Activated T-cell treated with anti-CD3 and anti-CD28 coated beads, Interleukin-2, amount 50 U/mL, for 24 hours (primary cell): ENCODE data around the gene EDAR.

Experiments used
- DNase-seq: peaks from one replicate; pipeline ENCODE4 v3.0.0-alpha.2; 2020
- H3K27ac Mint-ChIP-seq: 2 replicates; pipeline ENCODE4 v1.8.0; 2020; ENCODE audit warnings: mild to moderate bottlenecking, mixed read lengths
- H3K27me3 Mint-ChIP-seq: 2 replicates; pipeline ENCODE4 v1.8.0; 2020; ENCODE audit warnings: mixed read lengths
- H3K36me3 Mint-ChIP-seq: 2 replicates; pipeline ENCODE4 v1.8.0; 2020; ENCODE audit warnings: low read depth, mixed read lengths
- H3K4me1 Mint-ChIP-seq: 2 replicates; pipeline ENCODE4 v1.8.0; 2020; ENCODE audit warnings: low read depth, mixed read lengths
- H3K4me3 Mint-ChIP-seq: 2 replicates; pipeline ENCODE4 v1.8.0; 2020; ENCODE audit warnings: mild to moderate bottlenecking, moderate library complexity, mixed read lengths
- H3K9me3 Mint-ChIP-seq: 2 replicates; pipeline ENCODE4 v1.8.0; 2020; ENCODE audit warnings: mixed read lengths

The EDAR gene

GRCh38 chr2:108934151-108934550, 54.9 kb downstream of the EDAR start:
- Mint-ChIP-seq H3K27ac (no peak overlapping the region), H3K4me1 (peaks cover 28% of the 10 kb centered on the region), H3K36me3 (no peaks in the 10 kb centered on the region), H3K27me3 (no peaks in the 10 kb centered on the region), H3K4me3 (no peak overlapping the region), H3K9me3 (no peaks in the 10 kb centered on the region)
- no peak for DNase-seq

- H3K27me3 Mint-ChIP-seq: no peaks in the 10 kb centered on the region
- no peak for DNase-seq
- H3K4me1 Mint-ChIP-seq: peaks cover 25% of the 10 kb centered on the region
- no peak overlapping the region for H3K4me3 Mint-ChIP-seq
- no peaks in the 10 kb centered on the region for H3K36me3 Mint-ChIP-seq
- H3K27ac Mint-ChIP-seq: peak overlapping the region; percentile 53
- H3K9me3 Mint-ChIP-seq: no peaks in the 10 kb centered on the region
These were observed 55.3 kb downstream of the EDAR start for GRCh38 chr2:108933691-108934117.

GRCh38 chr2:108932736-108933332, 56.2 kb downstream of the EDAR start:
- no peak overlapping the region for H3K27ac Mint-ChIP-seq
- H3K4me3 Mint-ChIP-seq: no peak overlapping the region
- H3K4me1 Mint-ChIP-seq: peaks cover 23% of the 10 kb centered on the region
- H3K36me3 Mint-ChIP-seq: no peaks in the 10 kb centered on the region
- no peaks in the 10 kb centered on the region for H3K27me3 Mint-ChIP-seq
- no peaks in the 10 kb centered on the region for H3K9me3 Mint-ChIP-seq
- DNase-seq: no peak

- Mint-ChIP-seq H3K27me3 (no peaks in the 10 kb centered on the region), H3K9me3 (no peaks in the 10 kb centered on the region), H3K4me3 (no peak overlapping the region), H3K4me1 (peaks cover 12% of the 10 kb centered on the region), H3K27ac (no peak overlapping the region), H3K36me3 (no peaks in the 10 kb centered on the region)
- DNase-seq: no peak
These were observed 57.6 kb downstream of the EDAR start for GRCh38 chr2:108931372-108931771.

GRCh38 chr2:108929807-108930425, 59.1 kb downstream of the EDAR start:
- Mint-ChIP-seq H3K4me1 (peaks cover 9% of the 10 kb centered on the region), H3K27ac (no peak overlapping the region), H3K9me3 (no peaks in the 10 kb centered on the region), H3K36me3 (no peaks in the 10 kb centered on the region), H3K27me3 (no peaks in the 10 kb centered on the region), H3K4me3 (no peak overlapping the region)
- DNase-seq: no peak

DNA sequence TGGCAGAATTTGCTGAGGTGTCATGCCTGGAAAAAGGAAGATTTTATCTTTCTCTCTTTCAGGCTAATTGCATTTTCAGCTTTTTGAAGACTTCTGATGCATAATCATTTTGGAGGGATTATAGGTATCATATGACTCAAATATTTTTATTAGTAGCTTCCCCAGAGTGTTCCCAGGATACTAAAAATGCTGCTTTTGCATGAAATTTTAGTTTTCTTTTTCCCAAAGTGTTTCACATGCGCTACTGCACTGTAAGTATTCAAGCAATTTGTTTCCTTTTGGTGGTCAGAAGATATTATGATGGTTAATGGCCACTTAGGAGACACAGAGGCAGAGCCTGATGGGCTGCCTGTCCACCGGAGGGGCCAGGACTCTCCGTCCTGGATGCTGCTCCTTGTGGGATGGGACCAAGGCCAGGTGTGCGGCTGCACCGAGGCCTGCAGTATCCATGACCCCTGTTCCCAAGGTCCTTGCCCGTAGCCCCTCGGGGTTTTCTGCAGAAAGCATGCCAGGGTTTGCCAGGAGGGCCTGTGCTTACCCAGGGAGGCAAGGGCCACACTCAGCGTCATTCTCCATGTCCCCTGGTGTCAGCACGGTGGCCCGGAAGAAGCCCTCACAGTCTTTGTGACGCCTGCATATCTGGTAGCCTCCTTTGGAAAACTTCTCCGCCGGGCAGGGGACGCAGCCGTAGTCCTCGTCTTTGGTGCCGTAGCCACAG, 60.2 kb downstream of the EDAR start:
- Mint-ChIP-seq H3K4me3 (no peak overlapping the region), H3K4me1 (peaks cover 9% of the 10 kb centered on the region), H3K27me3 (no peaks in the 10 kb centered on the region), H3K9me3 (no peaks in the 10 kb centered on the region), H3K27ac (no peak overlapping the region), H3K36me3 (no peaks in the 10 kb centered on the region)
- no peak for DNase-seq

DNA sequence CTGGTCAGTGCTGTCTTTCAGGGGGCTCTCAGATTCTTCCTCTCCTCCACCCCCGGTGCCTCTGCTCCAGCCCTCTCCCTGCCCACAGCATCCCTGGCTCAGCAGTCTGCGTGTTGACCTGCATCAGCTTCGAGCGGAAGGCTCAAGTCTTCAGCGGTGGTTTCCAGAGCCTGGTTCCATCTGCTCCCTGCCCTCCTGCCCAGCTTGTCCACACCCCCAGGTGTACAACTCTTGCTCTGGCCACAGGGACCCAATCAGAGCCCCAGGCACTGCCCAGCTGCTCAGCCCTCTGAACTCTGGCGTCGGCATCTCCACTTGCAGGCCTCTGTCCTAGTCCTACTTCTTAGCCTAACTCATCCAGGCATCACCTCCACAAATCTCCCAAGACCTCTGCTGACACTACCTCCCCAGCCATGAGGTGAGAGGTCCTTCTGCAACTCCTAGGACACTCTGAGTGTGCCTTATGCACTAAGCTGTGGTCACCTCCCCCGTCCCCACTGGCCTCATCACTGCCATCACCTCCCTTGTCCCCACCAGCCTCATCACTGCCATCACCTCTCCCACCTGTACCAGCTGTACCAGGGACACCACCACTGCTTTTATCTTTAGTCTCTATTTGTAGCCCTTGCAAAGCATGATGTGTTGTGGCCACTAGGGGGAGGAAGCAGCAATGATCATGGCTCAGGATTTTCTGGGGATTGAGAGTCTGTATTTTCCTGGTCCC, 60.9 kb downstream of the EDAR start:
- no peak overlapping the region for H3K27ac Mint-ChIP-seq
- H3K27me3 Mint-ChIP-seq: no peaks in the 10 kb centered on the region
- H3K36me3 Mint-ChIP-seq: no peaks in the 10 kb centered on the region
- peak; percentile 50 for DNase-seq
- H3K9me3 Mint-ChIP-seq: no peaks in the 10 kb centered on the region
- H3K4me3 Mint-ChIP-seq: no peak overlapping the region
- peaks cover 9% of the 10 kb centered on the region for H3K4me1 Mint-ChIP-seq

GRCh38 chr2:108927405-108927804, 61.6 kb downstream of the EDAR start:
- H3K36me3 Mint-ChIP-seq: no peaks in the 10 kb centered on the region
- peaks cover 9% of the 10 kb centered on the region for H3K4me1 Mint-ChIP-seq

GRCh38 chr2:108926561-108927380, 62.2 kb downstream of the EDAR start:
- H3K36me3 Mint-ChIP-seq: no peaks in the 10 kb centered on the region

More at GRCh38 chr2:108927405-108927804, 61.6 kb downstream of the EDAR start:
- no peak overlapping the region for H3K27ac Mint-ChIP-seq
- H3K9me3 Mint-ChIP-seq: no peaks in the 10 kb centered on the region
- no peaks in the 10 kb centered on the region for H3K27me3 Mint-ChIP-seq
- no peak for DNase-seq
- H3K4me3 Mint-ChIP-seq: no peak overlapping the region

GRCh38 chr2:108925735-108926134, 63.3 kb downstream of the EDAR start:
- Mint-ChIP-seq H3K4me3 (no peak overlapping the region), H3K27ac (no peak overlapping the region), H3K9me3 (no peaks in the 10 kb centered on the region), H3K36me3 (no peaks in the 10 kb centered on the region), H3K27me3 (no peaks in the 10 kb centered on the region), H3K4me1 (peaks cover 5% of the 10 kb centered on the region)
- DNase-seq: no peak

More at GRCh38 chr2:108926561-108927380, 62.2 kb downstream of the EDAR start:
- peaks cover 7% of the 10 kb centered on the region for H3K4me1 Mint-ChIP-seq
- DNase-seq: no peak
- no peaks in the 10 kb centered on the region for H3K9me3 Mint-ChIP-seq
- H3K27ac Mint-ChIP-seq: no peak overlapping the region
- no peak overlapping the region for H3K4me3 Mint-ChIP-seq
- no peaks in the 10 kb centered on the region for H3K27me3 Mint-ChIP-seq

DNA sequence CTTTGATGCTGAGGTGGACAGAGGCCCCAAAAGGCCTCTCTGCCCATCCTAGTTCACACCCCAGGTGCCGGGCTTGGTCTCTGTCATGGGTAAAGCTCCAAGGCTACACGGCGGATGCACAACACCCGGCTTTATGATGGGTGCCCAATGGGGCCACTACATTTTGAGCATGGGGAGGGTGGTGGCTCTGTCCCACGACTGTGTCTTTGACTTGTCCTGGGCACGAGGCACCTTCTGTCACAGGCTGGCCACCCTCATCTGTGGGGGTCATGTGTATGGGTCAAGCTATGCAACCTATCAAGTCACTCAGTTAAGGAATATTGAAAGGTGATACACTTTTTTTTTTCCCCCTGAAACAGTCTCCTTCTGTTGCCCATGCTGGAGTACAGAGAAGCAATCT, 63.7 kb downstream of the EDAR start:
- DNase-seq: no peak
- Mint-ChIP-seq H3K4me3 (no peak overlapping the region), H3K27me3 (no peaks in the 10 kb centered on the region), H3K4me1 (peaks cover 5% of the 10 kb centered on the region), H3K27ac (no peak overlapping the region), H3K9me3 (no peaks in the 10 kb centered on the region), H3K36me3 (no peaks in the 10 kb centered on the region)

DNA sequence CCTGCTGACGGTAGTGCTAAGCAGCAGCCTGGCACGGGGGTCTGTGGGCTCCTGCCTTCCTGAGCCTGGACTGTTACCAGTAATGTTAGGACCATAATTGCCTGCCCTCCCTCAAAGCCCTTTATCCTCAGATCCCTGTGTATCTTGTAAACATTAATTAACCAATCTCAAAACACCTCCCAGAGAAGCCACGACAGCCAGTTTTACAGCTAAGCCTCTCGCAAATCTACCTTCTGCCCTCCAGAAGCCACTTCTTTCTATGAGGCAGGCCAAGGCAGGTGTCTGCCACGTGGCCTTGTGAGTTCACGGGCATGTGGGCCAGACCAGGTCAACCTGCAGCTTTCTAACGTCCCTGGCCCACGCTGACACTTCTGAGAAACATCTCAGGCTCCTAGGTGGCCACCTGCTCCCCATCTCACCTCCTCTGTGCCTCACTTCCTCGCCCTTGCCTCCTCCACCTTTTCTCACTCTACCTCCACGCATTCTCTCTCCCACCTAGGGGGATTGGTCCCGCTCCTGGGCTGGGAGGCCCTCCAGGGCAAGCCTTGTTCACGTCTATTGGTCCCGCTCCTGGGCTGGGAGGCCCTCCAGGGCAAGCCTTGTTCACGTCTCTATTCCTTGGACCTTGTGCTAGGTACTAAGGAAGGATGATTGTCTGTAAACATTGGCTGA, 64.3 kb downstream of the EDAR start:
- DNase-seq: no peak
- no peak overlapping the region for H3K27ac Mint-ChIP-seq
- peaks cover 5% of the 10 kb centered on the region for H3K4me1 Mint-ChIP-seq
- no peaks in the 10 kb centered on the region for H3K27me3 Mint-ChIP-seq
- H3K9me3 Mint-ChIP-seq: no peaks in the 10 kb centered on the region
- no peaks in the 10 kb centered on the region for H3K36me3 Mint-ChIP-seq
- H3K4me3 Mint-ChIP-seq: no peak overlapping the region

- Mint-ChIP-seq H3K4me1 (peaks cover 5% of the 10 kb centered on the region), H3K27ac (no peak overlapping the region), H3K9me3 (no peaks in the 10 kb centered on the region), H3K27me3 (no peaks in the 10 kb centered on the region), H3K4me3 (no peak overlapping the region), H3K36me3 (no peaks in the 10 kb centered on the region)
- no peak for DNase-seq
These were observed 65.1 kb downstream of the EDAR start for GRCh38 chr2:108923736-108924579.
